Right atrium auricular region (tissue), 2 donors: ENCODE data around the gene SLC25A23. TPM values are rescaled to one million over a fixed set of nuclear protein-coding genes. Genes with fewer than 3 reads are reported as not detected.

Experiments used
- DNase-seq: peaks from one replicate; pipeline ENCODE4 v3.0.0-alpha.2; 2019; ENCODE audit warnings: low spot score
- H3K27ac ChIP-seq, 2 donors: fragments of 200-600 bp; sonication (generic); 1 replicate in 1 of 2; 2 replicates in 1 of 2; pipeline ENCODE4 v1.5.1; 2016 to 2019
- H3K27me3 ChIP-seq, 2 donors: fragments of 200-600 bp; sonication (generic); one replicate each; pipeline versions ENCODE4 v1.5.1 to v1.6.0; 2017 to 2019
- H3K36me3 ChIP-seq: fragments of 200-600 bp; sonication (generic); one replicate; pipeline ENCODE4 v1.5.1; 2016
- H3K4me1 ChIP-seq, 2 donors: fragments of 200-600 bp; sonication (generic); one replicate each; pipeline versions ENCODE4 v1.5.1 to v1.6.0; 2017 to 2019
- H3K4me3 ChIP-seq, 2 donors: fragments of 200-600 bp; sonication (generic); 1 replicate in 1 of 2; 2 replicates in 1 of 2; pipeline ENCODE4 v1.5.1; 2017 to 2019; ENCODE audit warnings: mild to moderate bottlenecking in 1 of 2, moderate library complexity in 1 of 2
- H3K9me3 ChIP-seq, 2 donors: fragments of 200-600 bp; sonication (generic); one replicate each; pipeline ENCODE4 v1.5.1; 2019
- total RNA-seq, 2 donors: library from RNA; depleted of rRNA; stranded (reverse); fragments of >200 nt; gene quantifications; one replicate each; pipeline ENCODE4 v1.1.0, GENCODE V29; 2016
- TF ChIP-seq, protein P1 (sequence below), 2 donors: fragments of 200-600 bp; sonication (generic); IDR thresholded peaks; one replicate each; pipeline ENCODE4 v1.5.1; 2019; ENCODE audit warnings: antibody characterized with exemption in 2 of 2

The SLC25A23 gene
- total RNA-seq, 2 donors from 2014 or later = 88.7 to 103 TPM

DNA sequence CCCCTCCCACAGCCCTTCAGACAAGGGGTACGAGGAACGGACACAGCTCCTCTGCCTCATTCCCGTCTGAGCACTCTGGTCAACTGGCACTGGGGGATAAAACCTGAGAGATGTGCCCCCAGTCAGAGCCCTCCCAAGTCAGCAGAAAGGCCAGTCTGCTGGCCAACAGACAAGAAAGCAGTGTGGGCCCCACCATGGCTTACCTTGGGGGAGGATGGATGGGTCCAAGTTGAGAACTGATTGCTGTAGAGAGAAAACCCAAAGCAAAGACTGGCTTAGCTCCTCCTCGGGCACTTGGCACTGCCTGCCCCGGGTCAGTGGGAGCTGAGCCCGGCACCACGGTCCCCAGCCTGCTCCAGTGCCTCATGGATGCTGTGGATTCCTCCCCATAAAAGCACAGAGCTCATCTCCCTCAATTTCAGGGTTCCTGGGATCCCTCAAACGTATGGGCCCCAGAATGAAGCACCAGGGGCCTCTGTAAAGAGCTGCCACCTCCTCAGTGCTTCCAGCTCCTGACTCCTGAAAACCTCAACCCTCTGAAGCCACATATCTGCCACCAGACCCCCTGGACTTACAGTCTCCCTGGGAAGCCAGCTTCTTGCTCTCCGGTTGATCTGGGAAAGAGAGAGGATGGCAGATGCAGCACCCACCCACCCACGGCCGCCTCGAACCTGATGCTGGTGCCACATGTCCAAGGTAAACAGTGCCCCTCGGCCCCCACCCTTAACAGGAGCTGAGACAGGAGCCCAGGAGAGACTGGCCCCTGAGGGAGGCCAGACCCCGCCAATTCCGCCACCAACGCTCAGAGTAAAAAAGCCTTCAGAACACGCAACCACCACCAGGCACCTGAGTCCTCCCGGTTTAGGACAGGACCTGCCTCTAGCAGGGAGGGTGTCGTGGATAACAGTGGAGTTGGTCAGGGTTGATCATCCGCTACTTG is 38.2 kb downstream of the SLC25A23 start:
- TF ChIP-seq, protein P1, sequence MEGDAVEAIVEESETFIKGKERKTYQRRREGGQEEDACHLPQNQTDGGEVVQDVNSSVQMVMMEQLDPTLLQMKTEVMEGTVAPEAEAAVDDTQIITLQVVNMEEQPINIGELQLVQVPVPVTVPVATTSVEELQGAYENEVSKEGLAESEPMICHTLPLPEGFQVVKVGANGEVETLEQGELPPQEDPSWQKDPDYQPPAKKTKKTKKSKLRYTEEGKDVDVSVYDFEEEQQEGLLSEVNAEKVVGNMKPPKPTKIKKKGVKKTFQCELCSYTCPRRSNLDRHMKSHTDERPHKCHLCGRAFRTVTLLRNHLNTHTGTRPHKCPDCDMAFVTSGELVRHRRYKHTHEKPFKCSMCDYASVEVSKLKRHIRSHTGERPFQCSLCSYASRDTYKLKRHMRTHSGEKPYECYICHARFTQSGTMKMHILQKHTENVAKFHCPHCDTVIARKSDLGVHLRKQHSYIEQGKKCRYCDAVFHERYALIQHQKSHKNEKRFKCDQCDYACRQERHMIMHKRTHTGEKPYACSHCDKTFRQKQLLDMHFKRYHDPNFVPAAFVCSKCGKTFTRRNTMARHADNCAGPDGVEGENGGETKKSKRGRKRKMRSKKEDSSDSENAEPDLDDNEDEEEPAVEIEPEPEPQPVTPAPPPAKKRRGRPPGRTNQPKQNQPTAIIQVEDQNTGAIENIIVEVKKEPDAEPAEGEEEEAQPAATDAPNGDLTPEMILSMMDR (IDR thresholded peaks at IDR 0.05) = no peak
- Histone ChIP-seq H3K27ac (no peak overlapping the region), H3K27me3 (no peaks in the 10 kb centered on the region), H3K36me3 (peaks cover 47% of the 10 kb centered on the region), H3K4me3 (no peak overlapping the region), H3K4me1 (peaks cover 0 to 45% of the 10 kb centered on the region in 2 donors), H3K9me3 (no peaks in the 10 kb centered on the region)
- no peak for DNase-seq

DNA sequence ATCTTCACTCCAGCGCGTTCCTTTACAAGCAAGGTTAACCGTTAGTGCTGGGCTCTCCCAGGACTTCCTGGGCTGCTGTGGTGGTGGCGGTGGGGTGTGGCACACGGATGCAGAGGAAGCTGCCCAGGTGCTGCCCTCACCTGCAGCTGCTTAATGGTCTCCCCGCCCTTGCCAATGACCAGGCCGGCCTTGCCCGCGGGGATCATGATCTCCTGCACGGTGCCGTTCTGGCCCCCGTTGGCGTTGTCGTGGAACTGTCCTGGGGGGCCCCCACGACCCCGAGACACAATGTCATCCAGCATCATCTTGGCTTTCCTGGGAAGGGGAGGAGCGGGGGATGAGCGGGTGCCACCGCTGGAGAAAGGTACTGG is 41.0 kb downstream of the SLC25A23 start:
- H3K36me3 ChIP-seq = peaks cover 75% of the 10 kb centered on the region
- no peaks in the 10 kb centered on the region for H3K9me3 ChIP-seq
- H3K4me1 ChIP-seq = peaks cover 0 to 33% of the 10 kb centered on the region in 2 donors
- no peak overlapping the region for H3K27ac ChIP-seq
- TF ChIP-seq, protein P1 (IDR thresholded peaks at IDR 0.05) = no peak
- H3K4me3 ChIP-seq = no peak overlapping the region
- H3K27me3 ChIP-seq = no peaks in the 10 kb centered on the region
- DNase-seq = no peak

- Histone ChIP-seq H3K36me3 (peaks cover 78% of the 10 kb centered on the region), H3K9me3 (no peaks in the 10 kb centered on the region), H3K4me1 (peaks cover 0 to 27% of the 10 kb centered on the region in 2 donors), H3K4me3 (no peak overlapping the region), H3K27ac (no peak overlapping the region), H3K27me3 (no peaks in the 10 kb centered on the region)
- TF ChIP-seq, protein P1 (IDR thresholded peaks at IDR 0.05) = peak in 1 of 2 donors; percentile 52
- no peak for DNase-seq
Observed at GRCh38 chr19:6417713-6418561, 41.7 kb downstream of the SLC25A23 start.

DNA sequence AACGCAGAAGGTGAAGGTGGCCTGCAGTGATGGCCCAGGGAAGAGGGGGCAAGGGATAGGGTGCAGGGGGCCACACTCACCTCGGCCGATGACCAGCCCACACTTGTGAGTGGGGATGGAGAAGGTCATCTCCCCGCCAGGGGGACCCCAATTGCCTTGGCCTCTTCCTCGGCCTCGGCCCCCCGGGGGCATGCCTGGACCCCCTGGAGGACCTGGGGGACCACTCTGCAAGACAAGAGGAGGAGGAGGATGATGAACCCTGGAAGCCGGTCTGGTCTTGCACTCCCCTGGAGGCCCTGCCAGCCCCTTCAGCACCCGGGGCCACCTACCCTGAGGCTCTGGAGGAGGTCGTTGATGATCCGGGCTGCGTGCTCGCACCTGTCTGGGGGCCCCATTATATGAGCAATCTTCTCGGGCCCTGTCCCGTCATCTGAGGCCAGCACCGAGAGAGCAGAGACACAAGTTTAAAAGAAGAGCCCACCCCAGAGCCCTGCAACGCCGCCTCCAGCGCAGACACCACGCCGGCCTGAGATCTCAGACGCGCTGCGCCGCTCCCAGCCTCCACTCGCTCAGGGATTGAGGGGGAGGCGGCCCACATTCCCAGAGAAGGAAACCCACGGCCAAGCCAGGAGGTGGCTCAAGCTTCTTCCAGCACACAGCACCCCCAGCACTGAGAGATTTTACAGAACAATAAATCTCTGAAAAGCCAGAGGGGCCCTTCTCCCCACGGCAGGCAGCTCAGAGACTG is 42.8 kb downstream of the SLC25A23 start:
- no peaks in the 10 kb centered on the region for H3K27me3 ChIP-seq
- H3K4me1 ChIP-seq = peaks cover 0 to 16% of the 10 kb centered on the region in 2 donors
- peaks cover 78% of the 10 kb centered on the region for H3K36me3 ChIP-seq
- DNase-seq = no peak
- TF ChIP-seq, protein P1 (IDR thresholded peaks at IDR 0.05) = no peak
- no peaks in the 10 kb centered on the region for H3K9me3 ChIP-seq
- H3K27ac ChIP-seq = no peak overlapping the region
- H3K4me3 ChIP-seq = no peak overlapping the region

- Histone ChIP-seq H3K9me3 (no peaks in the 10 kb centered on the region), H3K36me3 (peaks cover 73% of the 10 kb centered on the region), H3K4me1 (peaks cover 0 to 8% of the 10 kb centered on the region in 2 donors), H3K27ac (no peak overlapping the region), H3K27me3 (no peaks in the 10 kb centered on the region), H3K4me3 (no peak overlapping the region)
- TF ChIP-seq, protein P1 (IDR thresholded peaks at IDR 0.05) = no peak
- no peak for DNase-seq
Observed at GRCh38 chr19:6415591-6416190, 43.9 kb downstream of the SLC25A23 start.
